Adrenal gland (tissue), 12 donors: Measurements from ENCODE around the gene TRIM47. TPM values are rescaled to one million over a fixed set of nuclear protein-coding genes. Genes with fewer than 3 reads are reported as not detected.

Source experiments
- DNase-seq, 7 donors: peaks; one replicate each; pipeline ENCODE4 v3.0.0-alpha.2; 2019 to 2020
- H3K27ac ChIP-seq, 5 donors: fragments of 200-600 bp; sonication (generic) in 4 of 5; 1 replicate in 3 of 5; 2 replicates in 2 of 5; pipeline versions ENCODE4 v1.5.1 to v1.8.0; 2016 to 2020; ENCODE audit warnings: mild to moderate bottlenecking in 1 of 5
- H3K27me3 ChIP-seq: fragments of 200-600 bp; 2 replicates; pipeline ENCODE4 v1.8.0; 2021
- H3K36me3 ChIP-seq, 2 donors: fragments of 200-600 bp; replicated peaks in 1 of 2; 1 replicate in 1 of 2; 2 replicates in 1 of 2; pipeline versions ENCODE4 v1.5.1 to v1.8.0; 2018 to 2022
- H3K4me1 ChIP-seq, 2 donors: fragments of 200-600 bp; replicated peaks in 1 of 2; 1 replicate in 1 of 2; 2 replicates in 1 of 2; pipeline versions ENCODE4 v1.5.1 to v1.8.0; 2018 to 2021
- H3K4me3 ChIP-seq, 4 donors: fragments of 200-600 bp; sonication (generic) in 3 of 4; one replicate each; pipeline ENCODE4 v1.5.1; 2016 to 2018
- H3K9me3 ChIP-seq, 3 donors: fragments of 200-600 bp; sonication (generic) in 1 of 3; replicated peaks in 1 of 3; 1 replicate in 2 of 3; 2 replicates in 1 of 3; pipeline versions ENCODE4 v1.5.1 to v1.8.0; 2016 to 2021
- CTCF ChIP-seq, 6 experiments: fragments of 450-650 bp in 4 of 6; fragments of 200-600 bp in 2 of 6; sonication (generic) in 1 of 6; IDR thresholded peaks; 1 replicate in 5 of 6; 2 replicates in 1 of 6; pipeline versions ENCODE4 v1.5.1 to v1.8.0; 2016 to 2021; ENCODE audit warnings: antibody characterized with exemption in 6 of 6, mild to moderate bottlenecking in 2 of 6, moderate library complexity in 1 of 6
- POLR2A ChIP-seq, 2 donors: fragments of 450-650 bp; IDR thresholded peaks; one replicate each; pipeline ENCODE4 v1.6.1; 2017; ENCODE audit warnings: antibody characterized with exemption in 2 of 2, mild to moderate bottlenecking in 2 of 2, moderate library complexity in 1 of 2
- WGBS, 4 donors: extraction: QIAGEN DNeasy Blood & Tissue Kit in 2 of 4; methylation state at CpG; one replicate each; pipeline versions ENCODE4 v1.1.5 to v1.1.7; 2013 to 2017; 5-methylcytosine and 5-hydroxymethylcytosine counted together
- intact Hi-C, 2 donors: fragments of 100-400 bp; cut with DNase I; formaldehyde crosslinking; loops; one replicate each; pipeline versions ENCODE4 v1.14.1 to v1.15.0; 2022 to 2023
- polyA plus RNA-seq, 3 donors: library from polyadenylated mRNA; stranded (reverse); fragments of 200-250 nt in 2 of 3; fragments of 350-450 nt in 1 of 3; fragmentation: Illumina TruSeq in 1 of 3; extraction: RNeasy Lipid Tissue Mini Kit (QIAGEN cat#74804) in 1 of 3; gene quantifications; one replicate each; pipeline ENCODE4 v1.2.3, GENCODE V29; 2013 to 2014
- total RNA-seq, 9 donors: library from RNA; depleted of rRNA in 4 of 9; stranded (reverse); fragments of >200 nt in 4 of 9; fragments of 120-200 nt in 1 of 9; fragmentation: NEBNext Ultra II Directional in 1 of 9; extraction: Animal tissue kit (Norgen Biotek cat#: 25700) in 1 of 9; gene quantifications; one replicate each; pipeline versions ENCODE4 v1.1.0 to v1.2.4, GENCODE V29; 2013 to 2023
- donor health status: healthy with polysubstance abuse.
- donor health status: Bipolar disorder and iron deficiency.
- donor health status: DM: yes; HTN: yes; CAD: no.
- donor health status: DM: no; HTN: no; CAD: no.
- donor health status: DM: no; HTN: no; CAD: no.
- donor health status: DM: yes; HTN: yes; CAD: no.

The TRIM47 gene
- total and polyA plus RNA-seq, 12 donors: 2.8 to 66.1 (median 24.5) TPM

- intact Hi-C loops: no loop called here
- Histone ChIP-seq H3K4me1 (no peaks in the 10 kb centered on the region), H3K4me3 (no peak overlapping the region), H3K27ac (no peak overlapping the region), H3K9me3 (no peaks in the 10 kb centered on the region), H3K27me3 (no peaks in the 10 kb centered on the region), H3K36me3 (peaks cover 0 to 4% of the 10 kb centered on the region in 2 donors)
- DNase-seq: no peak
- WGBS, 4 donors: 88 to 94% (median 90%) methylated on average over 17 to 23 of the region's 23 CpGs
- TF ChIP-seq POLR2A (IDR thresholded peaks at IDR 0.05): no peak
- TF ChIP-seq CTCF (IDR thresholded peaks at IDR 0.05): no peak
These were observed 38.9 kb upstream of the TRIM47 start for GRCh38 chr17:75917141-75917916.

- Histone ChIP-seq H3K27me3 (no peaks in the 10 kb centered on the region), H3K27ac (no peak overlapping the region), H3K9me3 (no peaks in the 10 kb centered on the region), H3K4me3 (no peak overlapping the region), H3K36me3 (peaks cover 0 to 4% of the 10 kb centered on the region in 2 donors), H3K4me1 (no peaks in the 10 kb centered on the region)
- intact Hi-C loops: no loop called here
- 79 to 98% (median 92%) methylated on average over 3 to 8 of the region's 8 CpGs for WGBS, 4 donors
- TF ChIP-seq POLR2A (IDR thresholded peaks at IDR 0.05): no peak
- no peak for DNase-seq
These were observed 36.9 kb upstream of the TRIM47 start for GRCh38 chr17:75915268-75915667.

- Histone ChIP-seq H3K36me3 (peaks cover 0 to 4% of the 10 kb centered on the region in 2 donors), H3K4me3 (no peak overlapping the region), H3K9me3 (no peaks in the 10 kb centered on the region), H3K4me1 (no peaks in the 10 kb centered on the region), H3K27ac (no peak overlapping the region), H3K27me3 (no peaks in the 10 kb centered on the region)
- intact Hi-C loops: no loop called here
- no peak for DNase-seq
- WGBS, 4 donors: 90 to 94% (median 91%) methylated on average over 23 to 34 of the region's 34 CpGs
- TF ChIP-seq CTCF (IDR thresholded peaks at IDR 0.05) (no peak), POLR2A (IDR thresholded peaks at IDR 0.05) (no peak)
These were observed 36.4 kb upstream of the TRIM47 start for GRCh38 chr17:75914643-75915267.

- intact Hi-C loops: no loop called here
- Histone ChIP-seq H3K27ac (no peak overlapping the region), H3K27me3 (no peaks in the 10 kb centered on the region), H3K4me3 (no peak overlapping the region), H3K4me1 (no peaks in the 10 kb centered on the region), H3K36me3 (peaks cover 0 to 4% of the 10 kb centered on the region in 2 donors), H3K9me3 (no peaks in the 10 kb centered on the region)
- DNase-seq: no peak
- TF ChIP-seq POLR2A (IDR thresholded peaks at IDR 0.05) (no peak), CTCF (IDR thresholded peaks at IDR 0.05) (no peak)
- WGBS, 4 donors: 93 to 96% (median 95%) methylated on average over 13 to 32 of the region's 32 CpGs
These were observed 35.3 kb upstream of the TRIM47 start for GRCh38 chr17:75913537-75914210.
